GM21367 (cell line): ENCODE data around the gene FHAD1.
A peak's percentile ranks its signal among the peaks of the same experiment; 100 is the strongest.

Experiments used
- ATAC-seq: cut with Tn5 transposase; IDR thresholded peaks from one replicate; pipeline ENCODE4 v1.9.1; 2021; ENCODE audit not compliant: unreplicated experiment

The FHAD1 gene

GRCh38 chr1:15393475-15394257 is 146.6 kb downstream of the FHAD1 start:
- ATAC-seq, result no peak

GRCh38 chr1:15394258-15394690 is 147.3 kb downstream of the FHAD1 start:
- ATAC-seq, result no peak

GRCh38 chr1:15397236-15397635 is 150.2 kb downstream of the FHAD1 start:
- ATAC-seq, result no peak

- no peak for ATAC-seq
Measured at GRCh38 chr1:15399710-15400109, 152.7 kb downstream of the FHAD1 start.

GRCh38 chr1:15400627-15401026 is 153.6 kb downstream of the FHAD1 start:
- no peak for ATAC-seq

GRCh38 chr1:15401391-15402055 is 154.5 kb downstream of the FHAD1 start:
- ATAC-seq, result no peak

- ATAC-seq, result no peak
Measured at GRCh38 chr1:15402809-15403450, 155.9 kb downstream of the FHAD1 start.

GRCh38 chr1:15403962-15404580 is 157.0 kb downstream of the FHAD1 start:
- ATAC-seq, result no peak

GRCh38 chr1:15405106-15405850 is 158.3 kb downstream of the FHAD1 start:
- no peak for ATAC-seq

GRCh38 chr1:15406614-15407559 is 159.9 kb downstream of the FHAD1 start:
- no peak for ATAC-seq

GRCh38 chr1:15407580-15407979 is 160.6 kb downstream of the FHAD1 start:
- ATAC-seq, result no peak

GRCh38 chr1:15408890-15409387 is 161.9 kb downstream of the FHAD1 start:
- ATAC-seq, result no peak

GRCh38 chr1:15409388-15410222 is 162.6 kb downstream of the FHAD1 start, which contains the start of gene EFHD2:
Gene EFHD2 (plus strand): TSS chr1:15409888. CDS start chr1:15409972, 84 bp downstream.
- ATAC-seq, result peak; percentile 63

- ATAC-seq, result no peak
Measured at GRCh38 chr1:15410223-15410883, 163.3 kb downstream of the FHAD1 start.

- no peak for ATAC-seq
Measured at GRCh38 chr1:15410884-15411245, 163.8 kb downstream of the FHAD1 start.

- ATAC-seq, result peak; percentile 48
Measured at GRCh38 chr1:15411593-15412137, 164.6 kb downstream of the FHAD1 start.

GRCh38 chr1:15412175-15412800 is 165.3 kb downstream of the FHAD1 start:
- no peak for ATAC-seq
